Measurements from ENCODE around the gene FOXJ1. TPM values are rescaled to one million over a fixed set of nuclear protein-coding genes. Genes with fewer than 3 reads are reported as not detected.

Gene FOXJ1
- total and polyA plus RNA-seq, 2 of the 8 experiments (the other 6 are each of a cell fraction or from before 2014, with no cell fraction given) = 4.7 to 5.4 TPM

- FAIRE-seq = no peak
These were observed 38.7 kb upstream of the FOXJ1 start for GRCh38 chr17:76179496-76180467.

More at GRCh38 chr17:76179496-76180467, 38.7 kb upstream of the FOXJ1 start:
- Histone ChIP-seq H3K23me2 (ENCODE audit: low read depth, low read length) (no peaks in the 10 kb centered on the region), H2BK12ac (ENCODE audit: low read depth, low read length) (no peak overlapping the region), H2AK5ac (ENCODE audit: low read depth, low read length) (no peak overlapping the region), H4K5ac (ENCODE audit: insufficient read length, low read depth, low read length) (no peak overlapping the region), H4K8ac (ENCODE audit: extremely low read depth, insufficient read depth, low read length) (peak overlapping the region; percentile 28; the same call in 1 of the 2 replicates), H4K20me1 (replicated peaks in 1 of 2; ENCODE audit: control insufficient read depth in 1 of 2, insufficient read depth in 2 of 2, low read length in 2 of 2) (no peaks in the 10 kb centered on the region), H2BK5ac (ENCODE audit: low read depth, low read length) (no peak overlapping the region), H3K14ac (ENCODE audit: insufficient read length) (no peak overlapping the region), H2BK120ac (replicated peaks; ENCODE audit: low read depth, low read length) (no peak overlapping the region), H3K4me2 (ENCODE audit: insufficient read depth in 1 of 2, low read depth in 2 of 2, low read length in 2 of 2) (no peak overlapping the region), H3K56ac (replicated peaks; ENCODE audit: insufficient read length, low read depth, low read length) (no peak overlapping the region), H3K18ac (ENCODE audit: extremely low read depth, low read length) (no peak overlapping the region), H3K27me3 (replicated peaks in 1 of 4; ENCODE audit: control insufficient read depth in 3 of 4, extremely low read depth in 1 of 4, insufficient read depth in 3 of 4, low read length in 3 of 4) (no peaks in the 10 kb centered on the region; a peak in 1 of 7 replicates), H3K4ac (replicated peaks; ENCODE audit: insufficient read length, low read depth, low read length) (no peak overlapping the region), H3K9me3 (ENCODE audit: insufficient read depth in 2 of 2, low read depth in 1 of 2, low read length in 1 of 2) (no peaks in the 10 kb centered on the region), H3K23ac (ENCODE audit: insufficient read length) (no peak overlapping the region), H3K79me1 (ENCODE audit: low read depth, low read length) (no peaks in the 10 kb centered on the region), H4K91ac (replicated peaks; ENCODE audit: insufficient read length, low read length) (no peak overlapping the region), H3K79me2 (ENCODE audit: control insufficient read depth in 1 of 2, insufficient read depth in 2 of 2, low read length in 2 of 2) (no peaks in the 10 kb centered on the region), H3K4me1 (replicated peaks in 1 of 4; ENCODE audit: control insufficient read depth in 3 of 4, insufficient read depth in 4 of 4, low read length in 3 of 4) (peaks cover 0 to 4% (median 0%) of the 10 kb centered on the region in 4 experiments; a peak in 2 of 7 replicates), H2AFZ (ENCODE audit: low read length) (no peak overlapping the region), H3K9ac (replicated peaks in 1 of 4; ENCODE audit: extremely low read depth in 1 of 4, low read depth in 3 of 4, low read length in 3 of 4) (no peak overlapping the region), H3K4me3 (ENCODE audit: extremely low read depth in 1 of 4, insufficient read depth in 2 of 4, low read depth in 3 of 4, low read length in 4 of 4) (no peak overlapping the region), H3K36me3 (ENCODE audit: control insufficient read depth in 2 of 4, insufficient read depth in 4 of 4, low read length in 3 of 4) (no peaks in the 10 kb centered on the region; a peak in 1 of 8 replicates), H2BK20ac (ENCODE audit: low read length) (no peak overlapping the region), H2BK15ac (ENCODE audit: low read length) (no peak overlapping the region), H3K27ac (ENCODE audit: low read depth, low read length) (no peak overlapping the region)
- 89% methylated on average over 6 of the region's 6 CpGs; no CpG with 5 or more reads in 1 of the 2 experiments for whole genome bisulfite sequencing, 2 experiments (ENCODE audit: extremely low coverage in 1 of 2, insufficient coverage in 1 of 2, insufficient read length in 1 of 2, insufficient replicate concordance in 2 of 2, low coverage in 1 of 2, low lambda C conversion rate in 2 of 2, missing lambda C conversion rate in 1 of 2)
- CTCF ChIA-PET (ENCODE audit: partially characterized antibody) = interaction anchor here (0.6 to 23.7 kb wide), 22 partner anchors 11 to 377 kb away, joined by 3 to 425 read pairs (median 5); partner anchors contain the start of genes EXOC7 and FOXJ1
- TF ChIP-seq JUN (IDR thresholded peaks at IDR 0.05; ENCODE audit: low read depth, low read length) (no peak), POLR2AphosphoS5 (IDR thresholded peaks at IDR 0.05; ENCODE audit: low read depth, low read length) (no peak), SUZ12 (IDR thresholded peaks at IDR 0.05; ENCODE audit: low read length) (no peak), FOSL1 (IDR thresholded peaks at IDR 0.05; ENCODE audit: insufficient read depth, low read depth, low read length) (no peak), YY1 (IDR thresholded peaks at IDR 0.05; ENCODE audit: low read depth, low read length) (no peak), ATF3 (IDR thresholded peaks at IDR 0.05; ENCODE audit: insufficient read depth, low read depth, low read length) (no peak)
- POLR2A ChIA-PET (ENCODE audit: partially characterized antibody) = interaction anchor here (1.2 to 1.9 kb wide), 6 partner anchors 16 to 59 kb away, joined by 3 to 5 read pairs (median 4); no protein-coding TSS in a partner anchor
- DNase-seq (ENCODE audit: low read depth in 1 of 2, low spot score in 2 of 2) = no peak

All from H1 (cell line).